Embryonic facial prominence (tissue), 1 donor: ENCODE measurements around the gene GNG5.
"Not testable (repeated sequence)": the region's sequence is repeated elsewhere in the genome, so short reads cannot be mapped to it uniquely, and the experiment has no call there.

Experiments used
- DNase-seq: peaks from one replicate; pipeline ENCODE4 v3.0.0-alpha.2; 2016; ENCODE audit errors: extremely low spot score

Gene GNG5

GRCh38 chr1:84506002-84506728, at the start of gene GNG5, which contains the start of gene SPATA1:
GNG5 (minus strand) TSS chr1:84506581; CDS start chr1:84506091, 490 bp downstream.
SPATA1 (plus strand) TSS chr1:84506386; CDS start chr1:84516360, 9,974 bp downstream.
- peak; percentile 93 for DNase-seq

- DNase-seq = no peak
Observed at GRCh38 chr1:84550826-84551225, 44.4 kb upstream of the GNG5 start.

GRCh38 chr1:84541679-84542078, 35.3 kb upstream of the GNG5 start:
- no peak for DNase-seq

GRCh38 chr1:84540759-84541158, 34.4 kb upstream of the GNG5 start:
- no peak for DNase-seq

GRCh38 chr1:84539972-84540371, 33.6 kb upstream of the GNG5 start:
- no peak for DNase-seq

GRCh38 chr1:84538599-84538998, 32.2 kb upstream of the GNG5 start:
- DNase-seq = no peak

- no peak for DNase-seq
Observed at GRCh38 chr1:84525779-84526178, 19.4 kb upstream of the GNG5 start.

GRCh38 chr1:84524590-84524989, 18.2 kb upstream of the GNG5 start:
- DNase-seq = no peak

GRCh38 chr1:84510668-84511067, 4.3 kb upstream of the GNG5 start:
- no peak for DNase-seq

GRCh38 chr1:84510165-84510564, 3.8 kb upstream of the GNG5 start:
- DNase-seq = no peak

GRCh38 chr1:84509029-84509428, 2.6 kb upstream of the GNG5 start:
- DNase-seq = no peak

GRCh38 chr1:84508510-84508909, 2.1 kb upstream of the GNG5 start:
- no peak for DNase-seq

GRCh38 chr1:84507887-84508286, 1.5 kb upstream of the GNG5 start:
- not testable (repeated sequence) for DNase-seq

GRCh38 chr1:84506729-84507453, 510 bp upstream of the GNG5 start:
- no peak for DNase-seq

GRCh38 chr1:84505493-84506001, 834 bp downstream of the GNG5 start:
- peak; percentile 47 for DNase-seq

- no peak for DNase-seq
Observed at GRCh38 chr1:84504580-84505492, 1.5 kb downstream of the GNG5 start.

GRCh38 chr1:84502927-84503326, 3.5 kb downstream of the GNG5 start:
- DNase-seq = no peak

- no peak for DNase-seq
Observed at GRCh38 chr1:84497631-84498275, 8.6 kb downstream of the GNG5 start.

GRCh38 chr1:84496498-84496897, 9.9 kb downstream of the GNG5 start:
- DNase-seq = no peak

GRCh38 chr1:84493747-84494146, 12.6 kb downstream of the GNG5 start:
- DNase-seq = no peak

GRCh38 chr1:84492726-84493125, 13.7 kb downstream of the GNG5 start:
- no peak for DNase-seq
